SK-N-SH (cell line): ENCODE data around the gene RXYLT1. TPM values are rescaled to one million over a fixed set of nuclear protein-coding genes. Genes with fewer than 3 reads are reported as not detected.

Source experiments
- CTCF ChIA-PET: fragments of 300-600, 350-600 bp; formaldehyde crosslinking; extraction: SDS; loops from one replicate; lab custom pipeline; 2021; lab: Yijun Ruan, JAX
- POLR2A ChIA-PET: fragments of 350-600 bp; sonication (Branson Sonifier 250); formaldehyde crosslinking; extraction: SDS; loops from one replicate; lab custom pipeline; 2020; ENCODE audit warnings: antibody characterized with exemption, inconsistent platforms; lab: Yijun Ruan, JAX
- DNase-seq: peaks from one replicate; pipeline ENCODE4 v3.0.0; 2012
- H2AFZ ChIP-seq: fragments of 200-600 bp; sonication (generic); 2 replicates; pipeline ENCODE4 v1.8.1; 2016; ENCODE audit warnings: antibody characterized with exemption, mild to moderate bottlenecking, low read depth
- H3F3A ChIP-seq: fragments of 200-600 bp; sonication (generic); replicated peaks from 2 replicates; pipeline ENCODE3; 2016; ENCODE audit warnings: antibody characterized with exemption, mild to moderate bottlenecking; ENCODE audit not compliant: insufficient read depth
- H3K27ac ChIP-seq, 2 experiments: fragments of 200-500 bp in 1 of 2; fragments of 200-600 bp in 1 of 2; sonication (Bioruptor generic) in 1 of 2; sonication (generic), shearing (Covaris generic) in 1 of 2; 2 replicates each; pipeline versions ENCODE4 v1.5.1 to v1.6.1; 2014 to 2016; ENCODE audit warnings: low read depth in 2 of 2, inconsistent platforms in 1 of 2, low read length in 1 of 2, mild to moderate bottlenecking in 1 of 2, mixed read lengths in 1 of 2
- H3K27me3 ChIP-seq: fragments of 200-600 bp; sonication (generic), shearing (Covaris generic); 2 replicates; pipeline ENCODE4 v1.6.1; 2016; ENCODE audit warnings: mixed run types; ENCODE audit not compliant: insufficient read depth
- H3K36me3 ChIP-seq, 2 experiments: fragments of 200-500 bp in 1 of 2; fragments of 200-600 bp in 1 of 2; sonication (Bioruptor generic) in 1 of 2; sonication (generic) in 1 of 2; replicated peaks in 1 of 2; 2 replicates each; pipeline versions ENCODE3 to v1.5.1; 2014 to 2016; ENCODE audit warnings: low read length in 1 of 2, mild to moderate bottlenecking in 1 of 2; ENCODE audit not compliant: insufficient read depth in 2 of 2, control insufficient read depth in 1 of 2
- H3K4me1 ChIP-seq, 2 experiments: fragments of 200-500 bp in 1 of 2; fragments of 200-600 bp in 1 of 2; sonication (Bioruptor generic) in 1 of 2; sonication (generic), shearing (Covaris generic) in 1 of 2; 2 replicates each; pipeline versions ENCODE4 v1.5.1 to v1.6.1; 2014 to 2016; ENCODE audit warnings: low read depth in 1 of 2, low read length in 1 of 2, mixed run types in 1 of 2; ENCODE audit not compliant: insufficient read depth in 2 of 2, control insufficient read depth in 1 of 2
- H3K4me2 ChIP-seq: fragments of 200-600 bp; sonication (generic), shearing (Covaris generic); 2 replicates; pipeline ENCODE4 v1.6.1; 2017; ENCODE audit warnings: mixed run types
- H3K4me3 ChIP-seq, 2 experiments: fragments of 200-500 bp in 1 of 2; fragments of 200-600 bp in 1 of 2; sonication (Bioruptor generic) in 1 of 2; sonication (generic), shearing (Covaris generic) in 1 of 2; 2 replicates each; pipeline versions ENCODE4 v1.5.1 to v1.8.1; 2014 to 2016; ENCODE audit warnings: low read depth in 2 of 2, inconsistent platforms in 1 of 2, low read length in 1 of 2, mild to moderate bottlenecking in 1 of 2, mixed read lengths in 1 of 2, moderate library complexity in 1 of 2
- H3K79me2 ChIP-seq: fragments of 200-600 bp; sonication (generic); 2 replicates; pipeline ENCODE4 v1.8.1; 2017; ENCODE audit warnings: mild to moderate bottlenecking; ENCODE audit not compliant: insufficient read depth
- H3K9ac ChIP-seq: fragments of 200-600 bp; sonication (generic); 2 replicates; pipeline ENCODE4 v1.6.1; 2017; ENCODE audit warnings: mixed run types
- H3K9me2 ChIP-seq: fragments of 200-600 bp; sonication (generic); 2 replicates; pipeline ENCODE4 v1.6.1; 2017; ENCODE audit warnings: mixed run types
- H3K9me3 ChIP-seq: fragments of 200-600 bp; sonication (generic); 2 replicates; pipeline ENCODE4 v1.6.1; 2017; ENCODE audit warnings: mixed run types, mild to moderate bottlenecking, moderate library complexity
- H4K20me1 ChIP-seq: fragments of 200-600 bp; sonication (generic); 2 replicates; pipeline ENCODE4 v1.6.1; 2017; ENCODE audit warnings: mild to moderate bottlenecking, mixed run types; ENCODE audit not compliant: insufficient read depth
- ELF1 ChIP-seq: IDR thresholded peaks from 2 replicates; pipeline ENCODE4 v1.4.0; 2012
- EP300 ChIP-seq, 2 experiments: IDR thresholded peaks; 2 replicates each; pipeline versions ENCODE4 v1.4.0 to v1.6.1; 2012; ENCODE audit warnings: borderline replicate concordance in 1 of 2, low read depth in 1 of 2, low read length in 1 of 2
- FOXJ3 ChIP-seq: sonication (generic); formaldehyde crosslinking; IDR thresholded peaks from 2 replicates; pipeline ENCODE4 v1.5.1; 2020; ENCODE audit warnings: mild to moderate bottlenecking, missing genetic modification reagents
- FOXM1 ChIP-seq: IDR thresholded peaks from 2 replicates; pipeline ENCODE4 v1.4.0; 2012; ENCODE audit warnings: low read depth, mild to moderate bottlenecking
- GATA2 ChIP-seq: sonication (generic); formaldehyde crosslinking; IDR thresholded peaks from 2 replicates; pipeline ENCODE4 v1.5.0; 2020; ENCODE audit warnings: mild to moderate bottlenecking, missing genetic modification reagents
- NFIC ChIP-seq: IDR thresholded peaks from 2 replicates; pipeline ENCODE4 v1.4.0; 2012; ENCODE audit warnings: borderline replicate concordance
- NRF1 ChIP-seq: IDR thresholded peaks from 2 replicates; pipeline ENCODE4 v1.6.1; 2012; ENCODE audit warnings: low read depth, mild to moderate bottlenecking, low read length
- POLR2AphosphoS5 ChIP-seq: IDR thresholded peaks from 2 replicates; pipeline ENCODE4 v1.6.1; 2012; ENCODE audit warnings: low read depth, low read length
- RAD21 ChIP-seq: IDR thresholded peaks from 2 replicates; pipeline ENCODE4 v1.6.1; 2012; ENCODE audit warnings: mild to moderate bottlenecking, low read length
- RCOR1 ChIP-seq: fragments of 150-350 bp; IDR thresholded peaks from 2 replicates; pipeline ENCODE4 v1.6.1; 2017; ENCODE audit warnings: antibody characterized with exemption, low read length
- RFX5 ChIP-seq: IDR thresholded peaks from 2 replicates; pipeline ENCODE4 v1.6.1; 2012; ENCODE audit warnings: mild to moderate bottlenecking, improper control_type of control experiment, low read length
- SMC3 ChIP-seq: IDR thresholded peaks from 2 replicates; pipeline ENCODE4 v1.6.1; 2012; ENCODE audit warnings: low read depth, low read length, improper control_type of control experiment
- TCF12 ChIP-seq: IDR thresholded peaks from 2 replicates; pipeline ENCODE4 v1.4.0; 2012
- YY1 ChIP-seq: IDR thresholded peaks from 2 replicates; pipeline ENCODE4 v1.4.0; 2012; ENCODE audit warnings: low read depth, mild to moderate bottlenecking
- WGBS: methylation state at CpG from one replicate; pipeline ENCODE4 v1.1.6; 2017; ENCODE audit warnings: low lambda C conversion rate; 5-methylcytosine and 5-hydroxymethylcytosine counted together
- polyA plus RNA-seq, 3 experiments: library from polyadenylated mRNA; depleted of rRNA; stranded (reverse); fragments of >200 nt; gene quantifications; 2 replicates each; pipeline ENCODE4 v1.2.3, GENCODE V29; 2012
- TF ChIP-seq, protein P1 (sequence below): IDR thresholded peaks from 2 replicates; pipeline ENCODE4; 2012
- TF ChIP-seq, protein P2 (sequence below): IDR thresholded peaks from 2 replicates; pipeline ENCODE4 v1.4.0; 2012; ENCODE audit warnings: low read depth, borderline replicate concordance
- TF ChIP-seq, protein P3 (sequence below): fragments of 150-350 bp; IDR thresholded peaks from 2 replicates; pipeline ENCODE4 v1.6.1; 2016; ENCODE audit warnings: mild to moderate bottlenecking, low read depth, low read length
- TF ChIP-seq, protein P4 (sequence below): IDR thresholded peaks from 2 replicates; pipeline ENCODE4 v1.4.0; 2012; ENCODE audit warnings: low read depth
- TF ChIP-seq, protein P5 (sequence below): fragments of 150-350 bp; IDR thresholded peaks from 2 replicates; pipeline ENCODE4 v1.6.1; 2017; ENCODE audit warnings: antibody characterized with exemption, low read length, low read depth, borderline replicate concordance

Gene RXYLT1
- polyA plus RNA-seq, 1 of the 3 experiments (the other 2 are of a cell fraction) = 10.7 TPM

DNA sequence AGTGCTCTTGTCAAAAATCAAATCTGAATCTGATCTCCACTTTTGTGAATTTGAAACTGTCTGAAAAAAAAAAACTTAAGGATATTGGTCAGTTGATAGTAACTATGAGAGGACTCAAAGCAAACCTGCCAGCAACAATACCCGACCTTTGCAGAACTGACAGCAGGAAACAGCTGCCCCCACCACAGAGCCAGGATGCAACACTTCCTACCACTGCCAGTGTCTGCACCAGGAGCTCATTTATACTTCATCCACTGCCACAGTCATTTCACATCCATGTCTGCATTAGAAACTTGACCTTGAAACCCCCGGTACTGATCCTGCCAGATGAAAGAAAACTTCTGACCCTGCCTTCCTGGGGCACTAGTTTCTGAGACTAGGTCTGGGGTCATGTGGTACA, 27.4 kb upstream of the RXYLT1 start:
- no peaks in the 10 kb centered on the region for H3F3A ChIP-seq
- H3K4me3 ChIP-seq = no peak overlapping the region
- no peaks in the 10 kb centered on the region for H3K9me2 ChIP-seq
- TF ChIP-seq SMC3 (no peak), EP300 (IDR thresholded peaks at IDR 0.05; ENCODE audit: borderline replicate concordance in 1 of 2, low read depth in 1 of 2, low read length in 1 of 2) (no peak), TCF12 (no peak), RCOR1 (no peak), GATA2 (CRISPR knock-in tag) (no peak), RFX5 (no peak), NFIC (no peak), ELF1 (no peak), FOXM1 (no peak), NRF1 (no peak)
- TF ChIP-seq, protein P1, sequence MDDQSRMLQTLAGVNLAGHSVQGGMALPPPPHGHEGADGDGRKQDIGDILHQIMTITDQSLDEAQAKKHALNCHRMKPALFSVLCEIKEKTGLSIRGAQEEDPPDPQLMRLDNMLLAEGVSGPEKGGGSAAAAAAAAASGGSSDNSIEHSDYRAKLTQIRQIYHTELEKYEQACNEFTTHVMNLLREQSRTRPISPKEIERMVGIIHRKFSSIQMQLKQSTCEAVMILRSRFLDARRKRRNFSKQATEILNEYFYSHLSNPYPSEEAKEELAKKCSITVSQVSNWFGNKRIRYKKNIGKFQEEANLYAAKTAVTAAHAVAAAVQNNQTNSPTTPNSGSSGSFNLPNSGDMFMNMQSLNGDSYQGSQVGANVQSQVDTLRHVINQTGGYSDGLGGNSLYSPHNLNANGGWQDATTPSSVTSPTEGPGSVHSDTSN = no peak
- TF ChIP-seq, protein P2, sequence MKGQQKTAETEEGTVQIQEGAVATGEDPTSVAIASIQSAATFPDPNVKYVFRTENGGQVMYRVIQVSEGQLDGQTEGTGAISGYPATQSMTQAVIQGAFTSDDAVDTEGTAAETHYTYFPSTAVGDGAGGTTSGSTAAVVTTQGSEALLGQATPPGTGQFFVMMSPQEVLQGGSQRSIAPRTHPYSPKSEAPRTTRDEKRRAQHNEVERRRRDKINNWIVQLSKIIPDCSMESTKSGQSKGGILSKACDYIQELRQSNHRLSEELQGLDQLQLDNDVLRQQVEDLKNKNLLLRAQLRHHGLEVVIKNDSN = no peak
- TF ChIP-seq, protein P3, sequence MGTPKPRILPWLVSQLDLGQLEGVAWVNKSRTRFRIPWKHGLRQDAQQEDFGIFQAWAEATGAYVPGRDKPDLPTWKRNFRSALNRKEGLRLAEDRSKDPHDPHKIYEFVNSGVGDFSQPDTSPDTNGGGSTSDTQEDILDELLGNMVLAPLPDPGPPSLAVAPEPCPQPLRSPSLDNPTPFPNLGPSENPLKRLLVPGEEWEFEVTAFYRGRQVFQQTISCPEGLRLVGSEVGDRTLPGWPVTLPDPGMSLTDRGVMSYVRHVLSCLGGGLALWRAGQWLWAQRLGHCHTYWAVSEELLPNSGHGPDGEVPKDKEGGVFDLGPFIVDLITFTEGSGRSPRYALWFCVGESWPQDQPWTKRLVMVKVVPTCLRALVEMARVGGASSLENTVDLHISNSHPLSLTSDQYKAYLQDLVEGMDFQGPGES = no peak
- TF ChIP-seq, protein P4, sequence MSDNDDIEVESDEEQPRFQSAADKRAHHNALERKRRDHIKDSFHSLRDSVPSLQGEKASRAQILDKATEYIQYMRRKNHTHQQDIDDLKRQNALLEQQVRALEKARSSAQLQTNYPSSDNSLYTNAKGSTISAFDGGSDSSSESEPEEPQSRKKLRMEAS = no peak
- TF ChIP-seq, protein P5, sequence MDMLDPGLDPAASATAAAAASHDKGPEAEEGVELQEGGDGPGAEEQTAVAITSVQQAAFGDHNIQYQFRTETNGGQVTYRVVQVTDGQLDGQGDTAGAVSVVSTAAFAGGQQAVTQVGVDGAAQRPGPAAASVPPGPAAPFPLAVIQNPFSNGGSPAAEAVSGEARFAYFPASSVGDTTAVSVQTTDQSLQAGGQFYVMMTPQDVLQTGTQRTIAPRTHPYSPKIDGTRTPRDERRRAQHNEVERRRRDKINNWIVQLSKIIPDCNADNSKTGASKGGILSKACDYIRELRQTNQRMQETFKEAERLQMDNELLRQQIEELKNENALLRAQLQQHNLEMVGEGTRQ = no peak
- DNase-seq = no peak
- no peaks in the 10 kb centered on the region for H3K4me1 ChIP-seq
- H3K27ac ChIP-seq = no peak overlapping the region
- H3K9ac ChIP-seq = no peak overlapping the region
- ChIA-PET CTCF (no interaction called here), POLR2A (no interaction called here)
- H3K36me3 ChIP-seq = no peaks in the 10 kb centered on the region
- no peaks in the 10 kb centered on the region for H3K9me3 ChIP-seq
- no peak overlapping the region for H3K4me2 ChIP-seq
- H3K27me3 ChIP-seq = 0 out of 2 replicates have a peak, but pooled peaks cover 5% of the 10 kb centered on the region
- no peaks in the 10 kb centered on the region for H3K79me2 ChIP-seq
- H4K20me1 ChIP-seq = no peaks in the 10 kb centered on the region
- H2AFZ ChIP-seq = no peak overlapping the region
- WGBS = 18% methylated on average over 2 of the region's 2 CpGs

DNA sequence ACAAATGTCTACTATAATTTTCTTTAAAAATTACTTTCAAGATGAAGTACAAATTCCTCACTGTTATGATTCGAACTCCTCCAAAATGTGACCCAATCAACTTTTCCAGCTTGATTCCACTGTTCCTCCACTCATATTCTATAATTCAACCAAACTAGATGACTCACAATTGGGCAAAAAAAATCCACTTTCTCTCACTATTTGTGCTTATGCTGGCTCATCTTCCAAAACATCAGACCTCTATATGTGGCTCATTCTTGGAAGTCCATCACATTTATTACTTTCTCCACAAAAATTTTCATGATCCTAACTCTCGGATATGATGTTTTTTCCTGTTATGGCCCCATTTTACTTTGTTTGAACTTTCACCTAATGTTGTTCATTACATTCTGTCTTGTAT, 26.9 kb upstream of the RXYLT1 start:
- ChIA-PET CTCF (no interaction called here), POLR2A (no interaction called here)
- Histone ChIP-seq H3F3A (no peaks in the 10 kb centered on the region), H3K79me2 (no peaks in the 10 kb centered on the region), H3K27ac (no peak overlapping the region), H2AFZ (no peak overlapping the region), H3K4me1 (no peaks in the 10 kb centered on the region), H3K4me2 (no peak overlapping the region), H3K9me3 (no peaks in the 10 kb centered on the region), H3K27me3 (0 out of 2 replicates have a peak, but pooled peaks cover 5% of the 10 kb centered on the region), H3K4me3 (no peak overlapping the region), H4K20me1 (no peaks in the 10 kb centered on the region), H3K36me3 (no peaks in the 10 kb centered on the region), H3K9me2 (no peaks in the 10 kb centered on the region), H3K9ac (no peak overlapping the region)
- no peak for DNase-seq
- TF ChIP-seq RAD21 = no peak
- TF ChIP-seq, protein P1 = no peak
- TF ChIP-seq FOXJ3 = no peak
- TF ChIP-seq POLR2AphosphoS5 = no peak
- TF ChIP-seq YY1 = no peak
- 43% methylated on average over 2 of the region's 2 CpGs for WGBS
